KMS-11 (cell line): ENCODE data around the gene TCIRG1.

Experiments
- H2AFZ ChIP-seq: fragments of 200-600 bp; sonication (generic); 2 replicates; pipeline ENCODE4 v1.6.1; 2016; ENCODE audit warnings: antibody characterized with exemption, mixed run types, low read depth
- H3K27ac ChIP-seq: fragments of 200-600 bp; sonication (generic); 2 replicates; pipeline ENCODE4 v1.6.1; 2016; ENCODE audit warnings: mild to moderate bottlenecking, mixed run types
- H3K27me3 ChIP-seq: fragments of 200-600 bp; sonication (generic); 2 replicates; pipeline ENCODE4 v1.6.1; 2017; ENCODE audit warnings: mild to moderate bottlenecking, low read depth, mixed run types, moderate library complexity; ENCODE audit not compliant: insufficient read depth
- H3K36me3 ChIP-seq: fragments of 200-600 bp; sonication (generic); 2 replicates; pipeline ENCODE4 v1.6.1; 2017; ENCODE audit warnings: mild to moderate bottlenecking, mixed run types; ENCODE audit not compliant: insufficient read depth
- H3K4me1 ChIP-seq: fragments of 200-600 bp; sonication (generic); 2 replicates; pipeline ENCODE4 v1.6.1; 2016; ENCODE audit warnings: mild to moderate bottlenecking, low read depth, mixed run types; ENCODE audit not compliant: poor library complexity, severe bottlenecking
- H3K4me2 ChIP-seq: fragments of 200-600 bp; sonication (generic); 2 replicates; pipeline ENCODE4 v1.7.0; 2016; ENCODE audit warnings: mild to moderate bottlenecking, mixed run types
- H3K4me3 ChIP-seq: fragments of 200-600 bp; sonication (generic); IDR thresholded peaks from 2 replicates; pipeline ENCODE4 v1.6.1; 2017; ENCODE audit warnings: low read depth, low read length, mixed read lengths; ENCODE audit not compliant: insufficient read depth
- H3K79me2 ChIP-seq: fragments of 200-600 bp; sonication (generic); 2 replicates; pipeline ENCODE4 v1.6.1; 2016; ENCODE audit warnings: low read depth, mixed run types; ENCODE audit not compliant: insufficient read depth
- H3K9ac ChIP-seq: fragments of 200-600 bp; sonication (generic); 2 replicates; pipeline ENCODE4 v1.6.1; 2016; ENCODE audit warnings: mild to moderate bottlenecking, mixed run types
- H4K20me1 ChIP-seq: fragments of 200-600 bp; sonication (generic); 2 replicates; pipeline ENCODE4 v1.6.1; 2016; ENCODE audit warnings: mild to moderate bottlenecking, mixed run types; ENCODE audit not compliant: insufficient read depth
- TF ChIP-seq, protein P1 (sequence below): fragments of 200-600 bp; sonication (generic); conservative IDR thresholded peaks from 2 replicates; pipeline ENCODE4 v1.6.1; 2017; ENCODE audit warnings: low read depth, mild to moderate bottlenecking, antibody characterized with exemption, low read length, moderate library complexity, mixed read lengths

TCIRG1 gene

DNA sequence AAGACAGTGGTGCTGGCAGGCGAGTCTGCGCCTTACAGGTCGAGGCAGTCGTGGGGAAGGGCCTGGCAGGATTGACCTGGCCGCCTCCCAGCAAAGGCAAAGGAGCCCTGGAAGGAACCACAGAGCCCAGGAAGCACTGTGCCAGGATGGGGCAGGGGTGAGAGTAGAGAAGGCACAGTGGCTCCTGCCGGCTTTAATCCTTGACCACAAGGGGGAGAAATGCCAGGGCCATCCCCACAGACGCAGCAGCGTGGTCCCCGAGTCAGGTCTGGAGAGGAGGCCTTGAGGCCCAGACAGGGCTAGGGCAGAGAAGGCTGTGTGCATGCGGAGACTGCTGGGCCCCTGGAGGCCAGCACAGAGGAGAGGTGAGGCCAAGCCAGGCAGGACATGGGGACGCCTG lies 18.2 kb upstream of the TCIRG1 start:
- no peak overlapping the region for H3K27ac ChIP-seq
- H3K9ac ChIP-seq = no peak overlapping the region
- H3K4me3 ChIP-seq = no peak overlapping the region
- H3K27me3 ChIP-seq = no peaks in the 10 kb centered on the region
- no peaks in the 10 kb centered on the region for H3K79me2 ChIP-seq
- TF ChIP-seq, protein P1, sequence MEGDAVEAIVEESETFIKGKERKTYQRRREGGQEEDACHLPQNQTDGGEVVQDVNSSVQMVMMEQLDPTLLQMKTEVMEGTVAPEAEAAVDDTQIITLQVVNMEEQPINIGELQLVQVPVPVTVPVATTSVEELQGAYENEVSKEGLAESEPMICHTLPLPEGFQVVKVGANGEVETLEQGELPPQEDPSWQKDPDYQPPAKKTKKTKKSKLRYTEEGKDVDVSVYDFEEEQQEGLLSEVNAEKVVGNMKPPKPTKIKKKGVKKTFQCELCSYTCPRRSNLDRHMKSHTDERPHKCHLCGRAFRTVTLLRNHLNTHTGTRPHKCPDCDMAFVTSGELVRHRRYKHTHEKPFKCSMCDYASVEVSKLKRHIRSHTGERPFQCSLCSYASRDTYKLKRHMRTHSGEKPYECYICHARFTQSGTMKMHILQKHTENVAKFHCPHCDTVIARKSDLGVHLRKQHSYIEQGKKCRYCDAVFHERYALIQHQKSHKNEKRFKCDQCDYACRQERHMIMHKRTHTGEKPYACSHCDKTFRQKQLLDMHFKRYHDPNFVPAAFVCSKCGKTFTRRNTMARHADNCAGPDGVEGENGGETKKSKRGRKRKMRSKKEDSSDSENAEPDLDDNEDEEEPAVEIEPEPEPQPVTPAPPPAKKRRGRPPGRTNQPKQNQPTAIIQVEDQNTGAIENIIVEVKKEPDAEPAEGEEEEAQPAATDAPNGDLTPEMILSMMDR = 0 out of 2 replicates have a peak, but pooled peaks have one; percentile 16
- H2AFZ ChIP-seq = no peak overlapping the region
- no peaks in the 10 kb centered on the region for H3K36me3 ChIP-seq
- H3K4me2 ChIP-seq = no peak overlapping the region
- no peaks in the 10 kb centered on the region for H3K4me1 ChIP-seq
- H4K20me1 ChIP-seq = no peaks in the 10 kb centered on the region

DNA sequence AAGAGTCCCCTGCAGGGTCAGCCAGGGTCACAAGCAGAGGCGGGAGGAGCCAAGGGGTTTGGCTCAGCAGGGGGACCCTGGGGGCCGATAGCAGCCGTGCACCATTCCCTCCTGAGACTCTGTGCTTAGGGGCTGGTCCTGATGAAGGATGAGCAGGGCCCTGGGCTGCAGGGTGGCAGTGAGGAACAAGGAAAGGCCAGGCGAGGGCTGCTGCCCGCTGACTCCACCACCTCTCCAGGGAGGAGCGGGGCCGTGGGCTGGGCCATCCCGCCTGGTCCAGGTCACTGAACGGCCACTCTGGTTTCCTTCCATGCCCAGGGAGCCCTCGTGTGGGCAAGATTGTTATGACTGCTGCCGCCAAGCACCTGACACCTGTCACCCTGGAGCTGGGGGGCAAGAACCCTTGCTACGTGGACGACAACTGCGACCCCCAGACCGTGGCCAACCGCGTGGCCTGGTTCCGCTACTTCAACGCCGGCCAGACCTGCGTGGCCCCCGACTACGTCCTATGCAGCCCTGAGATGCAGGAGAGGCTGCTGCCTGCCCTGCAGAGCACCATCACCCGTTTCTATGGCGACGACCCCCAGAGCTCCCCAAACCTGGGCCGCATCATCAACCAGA lies 17.5 kb upstream of the TCIRG1 start:
- H2AFZ ChIP-seq = no peak overlapping the region
- H3K27ac ChIP-seq = no peak overlapping the region
- H3K4me1 ChIP-seq = no peaks in the 10 kb centered on the region
- no peaks in the 10 kb centered on the region for H3K36me3 ChIP-seq
- H3K9ac ChIP-seq = no peak overlapping the region
- H4K20me1 ChIP-seq = no peaks in the 10 kb centered on the region
- H3K4me3 ChIP-seq = no peak overlapping the region
- no peaks in the 10 kb centered on the region for H3K27me3 ChIP-seq
- H3K4me2 ChIP-seq = no peak overlapping the region
- TF ChIP-seq, protein P1 = no peak
- no peaks in the 10 kb centered on the region for H3K79me2 ChIP-seq

DNA sequence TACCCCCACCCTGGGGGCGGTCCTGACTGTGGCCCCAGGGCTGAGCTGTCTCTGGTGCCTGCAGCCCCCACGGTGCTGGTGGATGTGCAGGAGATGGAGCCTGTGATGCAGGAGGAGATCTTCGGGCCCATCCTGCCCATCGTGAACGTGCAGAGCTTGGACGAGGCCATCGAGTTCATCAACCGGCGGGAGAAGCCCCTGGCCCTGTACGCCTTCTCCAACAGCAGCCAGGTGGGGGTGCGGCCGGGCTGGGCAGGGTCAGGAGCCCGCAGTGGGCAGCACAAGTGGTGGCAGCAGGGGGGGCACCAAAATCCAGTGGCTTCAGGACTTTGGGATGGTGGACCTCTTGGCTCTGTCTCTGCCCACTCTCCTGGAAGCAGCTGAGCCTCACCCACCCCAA lies 16.3 kb upstream of the TCIRG1 start:
- H3K4me3 ChIP-seq = no peak overlapping the region
- no peaks in the 10 kb centered on the region for H3K36me3 ChIP-seq
- no peaks in the 10 kb centered on the region for H4K20me1 ChIP-seq
- no peak overlapping the region for H3K9ac ChIP-seq
- H3K27me3 ChIP-seq = no peaks in the 10 kb centered on the region
- H3K27ac ChIP-seq = no peak overlapping the region
- H3K79me2 ChIP-seq = no peaks in the 10 kb centered on the region
- H2AFZ ChIP-seq = no peak overlapping the region
- no peak overlapping the region for H3K4me2 ChIP-seq
- no peaks in the 10 kb centered on the region for H3K4me1 ChIP-seq
- TF ChIP-seq, protein P1 = no peak

DNA sequence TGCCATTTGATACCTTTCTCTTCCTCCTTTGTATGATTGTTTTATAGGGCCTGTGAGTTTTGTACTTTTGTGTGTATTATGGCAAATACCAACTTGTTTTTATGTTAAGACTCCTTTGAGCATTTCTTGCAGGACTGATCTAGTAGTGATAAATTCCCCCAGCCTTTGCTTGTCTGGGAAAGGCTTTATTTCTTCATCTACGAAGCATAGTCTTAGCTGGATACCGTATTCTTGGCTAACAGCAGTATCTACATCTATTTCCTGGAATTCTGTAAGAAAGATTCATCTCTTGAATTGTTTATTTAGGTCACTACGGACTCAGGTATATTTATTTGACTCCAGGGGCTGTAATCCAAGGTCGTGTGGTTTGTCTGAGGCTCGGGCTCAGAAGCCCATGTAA lies 14.3 kb upstream of the TCIRG1 start:
- TF ChIP-seq, protein P1 = no peak
- Histone ChIP-seq H4K20me1 (no peaks in the 10 kb centered on the region), H3K4me3 (no peak overlapping the region), H3K4me2 (no peak overlapping the region), H2AFZ (no peak overlapping the region), H3K4me1 (peaks cover under 1% of the 10 kb centered on the region), H3K79me2 (no peaks in the 10 kb centered on the region), H3K27me3 (no peaks in the 10 kb centered on the region), H3K27ac (no peak overlapping the region), H3K9ac (no peak overlapping the region), H3K36me3 (no peaks in the 10 kb centered on the region)
